SK-N-DZ (cell line): ENCODE data around the gene SLC25A21.

Experiments
- DNase-seq: peaks from one replicate; pipeline ENCODE4 v3.0.0-alpha.2; 2015; ENCODE audit warnings: low spot score

Gene SLC25A21

DNA sequence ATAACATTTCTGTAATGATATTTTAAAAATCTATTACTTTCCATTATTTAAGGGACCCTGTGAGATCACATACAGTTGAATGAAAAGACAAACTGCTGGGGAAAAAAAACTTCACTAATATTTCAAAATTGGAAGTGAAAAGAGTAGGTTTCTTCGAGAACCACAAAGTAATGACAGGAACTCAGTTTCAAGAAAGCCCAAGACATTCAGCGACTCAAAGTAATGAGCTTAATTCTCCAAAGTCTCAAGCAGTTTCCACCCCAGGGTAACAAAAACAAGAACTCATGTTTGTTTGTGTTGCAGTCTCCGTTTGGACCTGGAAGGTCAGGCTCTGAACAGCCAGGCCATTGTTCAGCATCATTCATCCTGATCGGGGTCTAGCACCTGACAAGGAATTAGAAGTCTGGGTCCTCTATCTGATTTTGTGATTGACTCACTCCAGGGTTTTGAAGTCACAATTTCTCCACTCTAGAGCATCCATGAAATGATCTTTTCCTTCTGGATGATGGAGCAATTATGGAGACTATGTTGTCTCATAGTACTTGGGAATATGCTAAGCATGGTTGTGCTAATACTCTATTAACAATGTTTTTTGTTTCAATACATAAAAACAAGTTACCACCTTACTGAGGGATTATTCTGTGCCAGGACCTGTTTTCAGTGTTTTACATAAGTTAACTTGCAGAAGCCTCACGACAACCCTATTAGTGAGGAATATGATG, 126.9 kb downstream of the SLC25A21 start:
- DNase-seq = no peak

DNA sequence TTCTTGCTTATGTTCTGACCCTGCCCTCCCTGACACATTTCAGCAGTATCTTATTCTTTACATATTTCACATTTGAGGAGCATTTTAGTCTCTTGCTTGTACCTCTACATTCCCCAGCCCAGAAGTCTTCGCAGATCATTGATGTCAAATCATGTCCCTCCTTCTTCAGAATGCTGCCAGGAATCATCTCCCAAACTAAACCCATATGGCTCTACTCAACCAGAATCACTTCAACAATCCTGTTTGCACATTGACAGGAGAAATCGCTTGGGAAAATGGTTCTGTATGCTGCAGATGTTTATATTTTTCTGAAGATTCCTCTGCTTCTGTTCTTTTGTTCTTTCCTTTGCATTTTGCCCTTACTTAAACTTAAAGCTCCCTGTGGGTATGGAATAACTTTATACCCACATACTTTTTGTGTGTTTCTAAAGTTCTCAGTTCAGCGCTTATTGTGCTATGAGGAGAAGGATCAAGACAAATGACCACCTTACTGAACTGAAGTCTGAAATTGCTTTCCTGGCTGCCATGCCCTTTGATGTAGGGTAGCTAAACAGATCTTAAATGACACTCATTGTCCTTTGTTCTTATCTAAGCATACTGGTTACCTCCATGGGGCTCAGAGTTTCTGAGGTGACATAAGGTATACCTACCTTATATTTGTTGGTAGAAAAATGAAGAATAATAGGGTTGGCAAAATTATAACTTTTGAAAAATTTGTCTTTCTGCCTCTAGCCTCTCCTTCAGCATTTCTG, 134.6 kb downstream of the SLC25A21 start:
- no peak for DNase-seq

DNA sequence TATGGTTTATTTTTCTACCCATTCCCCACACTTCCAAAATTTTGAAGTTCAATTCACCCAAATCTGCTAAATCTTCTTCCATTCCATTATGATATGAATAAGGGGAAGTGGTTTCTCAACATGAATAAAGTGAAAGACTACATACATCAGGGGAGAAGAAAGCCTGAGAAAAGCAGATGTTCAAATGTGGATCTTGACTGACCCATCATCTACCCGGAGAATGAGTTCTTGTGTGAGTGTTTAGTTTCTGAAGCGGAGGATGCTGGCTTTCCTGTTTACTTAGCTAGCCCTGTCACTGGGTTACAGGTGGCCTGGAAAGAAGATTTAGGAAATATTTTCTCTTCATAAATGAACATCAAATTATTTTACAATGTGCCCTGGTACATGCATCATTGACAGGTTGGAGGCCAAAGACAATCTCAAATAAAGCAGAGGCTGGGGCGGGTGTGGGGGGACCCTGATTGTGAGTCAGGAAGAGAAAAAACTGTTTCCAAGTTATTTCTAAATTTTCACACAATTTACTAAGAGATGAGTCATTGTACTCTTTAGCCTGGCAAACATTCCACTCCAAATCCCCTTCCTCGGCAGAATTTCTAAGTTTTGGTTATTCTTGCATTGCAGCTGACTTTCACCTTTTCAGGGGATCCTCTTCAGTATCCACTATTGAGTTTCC, 135.6 kb downstream of the SLC25A21 start:
- DNase-seq = no peak

DNA sequence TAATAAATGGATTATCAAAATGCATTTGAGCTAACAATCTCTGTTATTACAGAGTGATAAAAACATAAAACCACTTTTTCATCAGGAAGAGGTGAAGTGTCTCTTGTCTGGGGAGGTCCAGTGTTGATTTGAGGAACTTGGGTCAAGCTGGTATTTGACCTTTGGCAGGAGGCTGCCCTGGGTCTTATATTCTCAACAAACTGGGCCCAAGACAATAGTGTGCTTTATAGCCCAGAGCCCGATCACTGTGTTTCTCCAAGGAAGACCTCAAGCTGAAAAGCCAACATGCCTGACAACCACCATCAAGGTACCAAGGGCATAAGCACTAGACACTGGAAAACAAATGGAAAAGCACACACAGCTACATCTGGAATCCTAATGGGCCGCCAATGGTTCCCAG, 137.0 kb downstream of the SLC25A21 start:
- no peak for DNase-seq

DNA sequence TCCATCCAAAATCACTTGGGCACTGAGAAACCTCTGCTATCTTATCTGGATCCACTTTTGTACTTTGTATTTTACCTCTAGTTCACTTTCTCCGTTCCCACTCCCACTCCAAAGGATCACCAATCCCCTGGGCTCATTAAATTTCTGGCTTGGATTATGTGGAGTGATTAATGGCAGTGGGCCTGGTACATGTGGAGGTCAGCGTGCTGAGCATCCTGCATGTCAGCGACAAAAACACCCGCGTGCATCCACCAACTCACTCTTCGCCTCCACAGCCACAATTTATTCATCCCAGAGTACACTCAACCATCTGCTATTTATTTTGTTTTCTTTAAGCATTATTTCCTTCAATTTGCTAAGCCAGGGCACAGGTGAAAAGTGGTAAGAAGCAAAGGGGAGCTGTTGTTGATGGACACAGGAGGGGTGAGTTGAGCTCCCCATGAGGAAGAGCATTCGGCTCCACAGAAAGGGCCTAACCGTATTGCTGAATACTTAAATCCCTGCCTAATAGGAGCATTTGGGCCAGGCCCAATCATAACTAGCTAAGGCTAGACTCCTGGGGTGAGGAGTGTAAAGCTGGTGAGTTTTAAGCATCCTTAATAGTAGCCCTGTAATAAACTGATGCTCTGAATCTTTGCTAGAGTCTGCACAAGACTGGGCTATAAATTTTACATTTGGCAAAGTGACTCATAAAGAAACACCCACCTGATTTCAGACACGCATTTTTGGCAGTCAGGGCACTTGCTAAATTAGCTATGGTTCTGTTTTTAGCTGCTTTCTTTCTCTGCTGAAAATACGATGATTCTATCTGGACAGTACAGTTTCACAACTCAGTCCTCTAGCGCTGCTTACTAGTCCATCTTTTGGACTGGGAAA, 137.8 kb downstream of the SLC25A21 start:
- no peak for DNase-seq

DNA sequence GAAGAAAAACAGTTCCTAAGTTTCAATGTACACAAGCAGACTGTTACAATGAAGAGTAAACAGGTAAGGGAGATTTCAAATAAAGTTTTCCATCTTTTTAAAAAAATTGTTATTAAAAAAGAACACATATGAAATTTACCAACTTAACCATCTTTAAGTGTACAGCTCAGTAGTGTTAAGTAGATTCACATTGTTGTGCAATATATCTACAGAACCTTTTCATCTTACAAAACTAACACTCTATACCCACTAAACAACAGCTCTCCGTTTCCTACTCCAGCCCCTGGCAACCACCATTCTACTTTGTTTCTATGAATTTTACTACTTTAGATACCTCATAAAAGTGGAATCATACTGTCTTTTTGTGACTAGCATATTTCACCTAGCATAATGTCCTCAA, 139.5 kb downstream of the SLC25A21 start:
- DNase-seq = no peak

DNA sequence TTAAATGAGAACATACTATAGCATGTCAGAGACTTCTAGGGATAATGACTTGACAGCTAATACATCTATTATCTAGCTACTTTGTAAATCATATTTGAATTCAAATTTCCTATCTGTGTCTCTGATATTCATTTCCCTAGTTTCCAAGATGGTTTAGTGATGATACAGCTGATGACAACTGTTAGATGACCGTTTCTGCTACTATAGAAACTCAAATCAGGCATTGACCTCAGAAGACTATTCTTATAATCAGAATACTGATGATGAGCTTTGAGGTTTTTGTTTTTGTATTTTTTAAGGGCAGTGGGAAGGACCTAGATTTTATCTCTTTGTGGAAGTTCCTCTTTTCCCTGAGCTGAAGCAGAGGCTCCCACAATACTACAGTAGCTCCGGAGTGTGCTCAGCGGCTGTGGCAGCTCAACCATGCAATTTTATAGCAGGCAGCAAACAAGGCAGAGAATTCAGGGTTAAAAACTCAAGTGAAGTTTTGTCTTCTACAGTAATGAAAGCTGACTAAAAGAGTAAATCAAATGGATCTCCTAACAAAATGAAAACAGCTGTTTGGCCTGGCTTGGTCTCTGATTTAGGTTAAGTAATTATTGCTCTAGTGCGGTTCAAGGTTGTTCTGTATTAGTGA, 145.1 kb downstream of the SLC25A21 start:
- no peak for DNase-seq

DNA sequence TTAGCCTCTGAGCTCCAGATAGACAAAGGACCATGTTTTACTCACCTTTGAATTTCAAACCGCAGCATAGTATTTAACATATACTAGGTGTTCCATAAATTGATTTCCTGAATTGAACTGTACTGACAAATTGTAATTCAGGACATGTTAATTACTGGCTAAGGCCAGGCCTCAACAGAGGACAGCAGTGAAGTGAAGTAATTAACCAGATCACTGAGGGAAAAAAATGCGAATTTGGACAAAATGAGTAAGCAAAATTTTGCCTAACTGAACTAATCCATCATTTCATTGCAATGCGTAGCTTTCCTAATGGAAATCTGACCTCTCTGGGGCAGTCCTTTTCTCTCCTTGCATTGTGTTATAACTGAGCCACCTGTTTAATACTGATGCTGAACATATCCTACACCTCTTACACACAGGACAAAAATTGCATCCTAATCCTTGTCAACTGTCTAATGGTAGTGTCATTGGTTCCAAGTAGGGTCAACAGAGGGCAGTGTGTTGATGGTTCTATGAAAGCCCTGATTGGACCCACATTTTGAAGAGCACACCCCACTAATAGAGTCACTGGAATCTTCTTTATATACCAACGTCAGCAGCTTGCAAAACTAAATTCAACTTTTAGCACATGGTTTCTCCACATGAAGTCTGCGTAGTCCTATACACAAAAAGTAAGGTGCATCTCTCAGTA, 148.4 kb downstream of the SLC25A21 start:
- no peak for DNase-seq

DNA sequence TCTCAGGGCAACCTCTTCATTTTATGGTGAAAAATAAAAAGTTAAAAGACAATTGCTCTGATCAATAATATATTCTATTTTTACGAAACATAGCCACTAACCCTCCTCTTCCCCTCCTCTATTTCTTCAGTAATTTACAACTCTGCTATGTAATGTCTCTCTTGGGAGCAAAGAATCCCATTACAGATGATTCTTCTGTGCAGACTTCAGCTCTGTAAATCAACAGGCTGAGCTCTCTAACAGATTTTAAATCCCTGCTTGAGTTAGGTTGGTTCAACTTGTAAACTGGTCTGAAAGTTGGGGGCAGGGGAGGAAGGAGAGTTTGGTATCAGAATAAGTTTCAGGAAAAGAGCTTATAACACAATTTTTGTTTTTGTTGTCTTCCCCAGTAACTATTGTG, 151.0 kb downstream of the SLC25A21 start:
- DNase-seq = no peak

DNA sequence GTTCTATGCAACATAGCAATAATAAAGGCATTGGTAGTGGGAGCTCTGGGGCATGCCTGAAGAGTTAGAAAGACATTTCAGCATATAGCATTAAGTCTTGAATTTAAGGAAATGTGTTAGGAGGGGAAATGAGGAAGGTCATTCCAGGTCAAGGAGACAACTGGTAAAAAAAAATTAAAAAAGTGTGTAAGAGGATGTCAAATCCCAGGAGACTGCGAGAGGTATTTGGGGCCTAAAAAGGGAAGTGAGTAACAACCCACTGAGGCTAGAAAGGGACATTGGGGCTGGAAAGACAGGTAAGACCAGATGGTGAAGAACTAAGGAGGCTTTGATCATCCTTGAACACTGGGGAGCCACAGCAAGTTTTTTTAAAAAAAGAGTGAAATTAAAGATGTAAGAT, 152.9 kb downstream of the SLC25A21 start:
- no peak for DNase-seq

DNA sequence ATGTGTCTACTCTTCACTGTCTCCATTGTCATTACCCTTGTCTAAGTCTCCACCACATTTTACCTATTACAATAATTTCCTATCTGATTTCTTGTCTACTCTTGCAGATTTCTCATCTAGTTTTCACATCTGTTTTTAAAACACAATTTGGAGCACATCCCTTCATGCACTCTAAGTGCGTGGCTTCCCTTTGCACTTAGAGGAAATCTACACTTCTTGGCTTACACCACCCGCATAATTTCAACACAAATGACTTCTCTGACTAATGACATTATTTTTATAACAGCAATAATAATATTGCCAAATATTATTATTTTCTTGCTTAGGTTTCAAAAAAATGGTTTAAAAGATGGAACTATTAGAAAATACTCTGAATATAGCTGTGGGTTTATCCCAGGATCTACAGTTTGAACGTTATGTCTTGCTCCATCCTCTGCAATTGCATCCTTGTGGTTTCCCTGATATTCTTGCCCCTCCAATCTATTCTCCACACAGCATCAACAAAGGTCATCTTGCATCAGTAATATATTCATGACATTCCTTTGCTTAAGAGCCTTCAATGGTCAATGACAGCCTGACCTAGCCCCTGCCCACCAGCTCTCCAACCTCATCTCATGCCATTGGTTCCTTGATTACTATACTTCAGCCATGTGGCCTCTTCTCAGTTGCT, 153.7 kb downstream of the SLC25A21 start:
- DNase-seq = no peak

DNA sequence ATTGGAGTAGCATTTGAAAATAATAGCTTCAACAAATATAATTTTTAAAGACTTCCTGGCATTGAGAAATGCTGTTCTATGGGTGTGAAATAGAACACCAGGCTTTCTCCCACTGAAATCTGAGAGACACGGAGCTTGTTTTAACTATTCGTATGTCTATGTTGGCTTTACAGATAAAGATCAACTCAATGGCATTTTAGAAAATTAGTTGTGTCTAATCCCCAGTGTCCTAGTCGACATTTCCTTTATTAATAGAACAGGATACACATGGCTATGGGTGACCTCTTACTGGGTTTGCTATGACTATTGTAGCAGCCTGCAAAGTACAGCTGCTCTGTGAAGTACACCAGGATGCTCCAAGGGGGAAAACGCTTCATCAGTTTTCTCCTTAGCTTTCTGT, 159.3 kb downstream of the SLC25A21 start:
- no peak for DNase-seq

DNA sequence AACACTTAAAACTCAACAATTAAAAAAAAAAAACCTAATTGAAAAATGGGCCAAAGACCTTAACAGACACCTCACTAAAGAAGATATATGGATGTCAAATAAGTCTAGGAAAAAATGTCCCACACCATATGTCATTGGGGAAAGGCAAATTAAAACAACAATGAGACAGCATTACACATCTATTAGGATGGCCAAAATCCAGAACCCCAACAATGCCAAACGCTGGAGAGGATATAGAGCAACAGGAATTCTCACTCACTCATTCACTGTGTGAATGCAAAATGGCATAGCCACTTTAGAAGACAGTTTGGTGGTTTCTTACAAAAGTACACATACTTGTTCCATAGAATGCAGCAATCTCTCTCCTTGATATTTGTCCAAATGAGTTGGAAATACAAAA, 173.7 kb downstream of the SLC25A21 start:
- no peak for DNase-seq

DNA sequence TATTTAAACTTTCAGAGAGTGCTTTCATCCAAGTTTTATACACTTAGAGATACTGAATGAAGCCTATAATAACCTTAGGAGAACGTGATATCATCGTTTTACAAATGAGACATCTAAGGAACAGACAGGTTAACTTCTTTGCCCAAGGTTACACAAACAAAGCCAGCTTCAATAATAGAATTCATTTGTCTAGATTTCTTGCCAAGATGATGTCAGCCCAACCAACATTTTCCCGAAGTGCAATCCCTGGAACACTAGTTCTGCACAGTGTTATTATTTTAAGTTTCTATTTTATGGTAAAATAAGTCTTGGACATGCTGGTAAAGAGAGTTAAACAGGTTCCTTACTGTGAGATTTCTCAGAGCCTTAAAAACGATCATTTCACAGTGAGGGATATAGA, 174.6 kb downstream of the SLC25A21 start:
- no peak for DNase-seq

DNA sequence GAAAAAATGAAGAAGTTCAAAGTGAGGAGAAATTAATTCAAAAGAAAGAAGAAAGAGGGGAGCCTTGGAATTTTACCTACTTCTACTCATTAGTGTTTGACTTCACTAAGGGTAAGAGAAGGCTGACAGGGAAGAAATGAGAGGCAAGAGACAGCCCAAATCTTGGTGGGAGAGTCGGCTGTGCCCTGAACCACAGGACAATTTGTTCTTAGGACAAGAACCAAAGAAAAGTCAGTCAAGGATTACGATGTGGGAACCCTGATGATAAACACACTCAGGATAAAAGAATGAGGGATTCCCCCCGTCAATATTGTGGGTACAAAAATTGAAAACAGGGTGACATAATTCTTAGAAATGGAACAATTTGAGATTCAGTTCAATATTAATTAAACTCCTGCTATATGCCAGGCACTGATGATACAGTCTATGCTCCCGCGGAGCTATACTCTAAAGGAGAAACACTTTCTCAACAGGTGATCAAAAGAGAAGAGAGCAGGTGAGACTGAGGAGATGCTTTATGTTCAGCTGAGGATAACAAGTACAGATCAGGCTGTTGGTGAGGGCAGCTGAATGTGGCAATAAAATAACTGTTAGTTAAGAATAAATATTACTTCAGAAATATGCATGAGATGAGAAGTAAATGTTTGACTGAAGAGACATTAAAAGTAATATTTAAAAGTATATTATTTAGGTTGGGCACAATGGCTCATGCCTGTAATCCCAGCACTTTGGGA, 175.4 kb downstream of the SLC25A21 start:
- no peak for DNase-seq

DNA sequence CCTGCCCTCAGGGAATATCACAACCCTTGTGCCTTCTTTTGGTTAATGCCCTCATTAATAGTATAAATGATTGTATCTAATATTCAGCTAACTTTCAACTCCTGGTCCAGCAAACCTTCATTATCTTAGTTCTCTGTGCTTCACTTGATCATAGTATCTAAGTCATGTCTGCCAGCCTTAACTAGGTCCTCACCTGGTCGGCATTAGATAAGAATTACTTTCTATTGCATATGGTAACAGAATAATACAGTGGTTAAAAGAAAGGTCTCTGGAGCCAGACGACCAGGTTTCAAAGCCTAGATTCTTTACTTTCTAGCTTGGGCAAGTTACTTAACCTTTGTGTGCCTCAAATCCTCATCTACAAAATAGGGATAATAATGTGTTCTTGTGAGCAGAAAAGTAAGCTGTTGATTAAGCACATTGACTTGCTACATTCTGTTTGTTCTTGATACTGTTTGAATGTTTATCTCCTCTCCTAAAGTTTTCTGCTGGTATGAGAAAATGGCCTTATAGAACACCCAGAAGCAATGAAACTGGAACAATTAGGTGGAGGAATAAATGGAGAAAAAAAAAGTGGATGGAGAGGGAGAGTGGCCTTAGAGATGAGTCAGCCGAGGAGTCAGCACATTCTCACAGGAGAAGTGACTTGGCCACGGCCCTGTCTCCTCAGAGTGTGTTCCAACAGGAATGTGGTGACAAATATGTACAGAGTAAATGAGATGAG, 176.1 kb downstream of the SLC25A21 start:
- no peak for DNase-seq

DNA sequence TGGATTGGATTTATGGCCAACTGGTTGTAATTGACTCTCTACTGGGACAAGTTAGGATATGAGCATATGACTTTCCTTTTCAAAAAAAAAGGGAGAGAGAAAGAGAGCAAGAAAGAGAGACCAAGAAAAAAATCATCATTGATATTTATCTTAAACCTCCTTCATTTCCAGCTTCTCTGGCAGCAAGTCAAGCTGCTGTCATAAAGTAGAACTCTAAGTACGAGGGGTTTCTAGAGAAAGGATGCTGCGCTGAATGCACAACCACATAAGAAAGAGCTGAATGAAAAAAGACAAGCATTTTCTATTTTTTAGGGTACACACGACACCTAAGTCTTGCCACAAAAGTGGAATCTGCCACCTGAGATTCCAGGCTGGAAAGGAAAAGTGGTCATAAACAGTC, 182.6 kb downstream of the SLC25A21 start:
- DNase-seq = no peak

DNA sequence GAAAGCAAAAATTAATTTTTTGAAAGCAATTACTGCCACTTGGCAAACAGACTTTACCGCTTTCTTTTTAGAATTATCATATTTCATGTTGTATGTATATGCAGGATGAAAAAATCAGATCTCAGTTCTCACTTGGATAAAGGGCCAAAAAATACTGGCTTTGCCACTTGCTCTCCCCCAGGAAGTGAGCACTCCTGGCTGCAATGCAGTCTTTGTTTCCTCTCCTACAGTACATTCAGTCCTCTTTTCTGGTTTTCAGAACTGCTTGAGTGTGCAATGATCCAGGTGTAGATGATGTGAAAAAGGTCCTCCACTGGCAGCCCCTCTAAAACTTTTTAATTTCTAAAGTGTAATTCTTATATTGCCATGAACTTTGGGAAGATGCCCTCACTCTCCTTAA, 183.4 kb downstream of the SLC25A21 start:
- no peak for DNase-seq

DNA sequence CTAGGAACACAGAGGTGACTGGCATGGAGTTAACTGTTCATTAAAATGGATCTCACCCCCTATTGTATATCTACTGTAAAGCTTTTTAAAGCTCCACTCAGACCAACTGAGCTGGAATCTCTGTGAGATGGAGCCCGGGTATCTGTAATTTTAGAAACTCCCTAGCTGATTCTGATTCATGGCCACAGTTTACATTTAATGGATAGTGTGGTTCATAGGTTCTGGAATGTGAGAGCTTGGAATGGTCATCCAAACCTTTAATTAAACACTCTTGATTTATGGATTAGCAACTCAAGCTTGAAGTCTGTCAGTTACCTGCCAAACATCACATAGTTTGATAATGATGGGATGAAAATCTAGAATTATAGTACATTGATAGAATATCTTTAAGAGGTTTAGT, 183.8 kb downstream of the SLC25A21 start:
- no peak for DNase-seq
